GM10266 (cell line): ENCODE results near the gene SLC22A31.
A peak's percentile ranks its signal among the peaks of the same experiment; 100 is the strongest.

ENCODE experiments used
- DNase-seq: peaks from one replicate; pipeline ENCODE4 v3.0.0; 2012; ENCODE audit errors: extremely low spot score
- CTCF ChIP-seq: IDR thresholded peaks from 2 replicates; pipeline ENCODE4 v1.5.1; 2012; ENCODE audit warnings: mild to moderate bottlenecking, low read depth; ENCODE audit not compliant: control insufficient read depth, insufficient read depth; ENCODE audit errors: missing control alignments

SLC22A31 gene

GRCh38 chr16:89174055-89174827 lies 26.1 kb downstream of the SLC22A31 start:
- no peak for TF ChIP-seq CTCF
- DNase-seq, result no peak

- DNase-seq, result no peak
- TF ChIP-seq CTCF, result no peak
These were observed 27.0 kb downstream of the SLC22A31 start for GRCh38 chr16:89173174-89173921.

- no peak for DNase-seq
- no peak for TF ChIP-seq CTCF
These were observed 27.7 kb downstream of the SLC22A31 start for GRCh38 chr16:89172528-89173173.

GRCh38 chr16:89172171-89172527 lies 28.2 kb downstream of the SLC22A31 start:
- TF ChIP-seq CTCF, result no peak
- DNase-seq, result no peak

DNA sequence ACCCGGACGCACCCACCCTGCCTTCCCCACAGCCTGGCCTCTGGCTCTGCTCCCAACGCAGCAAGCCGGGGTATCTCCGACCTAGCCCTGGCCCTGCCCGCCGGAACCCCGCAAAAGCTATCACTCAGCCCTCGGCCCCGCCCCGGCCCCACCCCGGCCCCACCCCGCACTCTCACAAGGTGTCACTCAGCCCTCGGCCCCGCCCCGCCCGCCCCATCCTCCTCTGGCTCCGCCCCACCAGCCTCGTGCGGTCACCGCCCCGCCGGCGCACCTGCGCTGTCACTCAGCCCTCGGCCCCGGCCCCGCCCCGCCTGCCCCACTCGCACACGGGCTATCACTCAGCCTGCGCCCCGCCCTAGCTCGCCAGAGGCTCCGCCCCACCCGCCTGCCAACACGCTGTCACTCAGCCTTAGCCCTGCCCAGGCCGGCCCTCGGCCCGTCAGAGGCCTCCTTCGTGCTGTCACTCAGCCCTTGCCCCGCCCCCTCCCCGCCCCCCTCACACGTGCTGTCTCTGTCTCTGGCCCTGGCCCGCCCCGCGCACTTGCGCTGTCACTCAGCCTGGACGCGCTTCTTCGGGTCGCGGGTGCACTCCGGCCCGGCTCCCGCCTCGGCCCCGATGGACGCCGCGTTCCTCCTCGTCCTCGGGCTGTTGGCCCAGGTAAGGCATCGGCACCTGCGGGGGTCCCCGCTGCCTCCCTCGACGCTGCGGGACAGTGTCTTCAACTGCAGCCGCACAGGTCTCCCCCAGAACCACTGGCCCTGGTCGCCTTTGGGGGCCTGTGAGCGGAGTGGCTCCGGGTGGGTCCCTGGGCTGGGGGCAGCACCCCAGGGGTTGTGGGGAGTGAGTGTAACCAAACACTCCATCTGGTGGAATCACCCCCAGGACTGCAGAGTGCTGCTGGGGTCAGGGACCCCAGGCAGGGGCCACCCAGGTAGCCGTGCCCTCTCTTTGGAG lies 28.8 kb downstream of the SLC22A31 start, which contains the start of gene CDH15:
Gene CDH15, plus strand, starts transcription at position 533 of the 955 bp plus-strand sequence. Its CDS starts 84 bp downstream, at position 617.
- peak; percentile 100 for DNase-seq

More for the DNA sequence above, 28.8 kb downstream of the SLC22A31 start, which contains the start of gene CDH15:
- TF ChIP-seq CTCF, result no peak
